ENCODE measurements around the gene TBC1D8. TPM values are rescaled to one million over a fixed set of nuclear protein-coding genes. Genes with fewer than 3 reads are reported as not detected.

Gene TBC1D8
- total and polyA plus RNA-seq, 9 of the 15 experiments (the other 6 are each of a cell fraction or from before 2014, with no cell fraction given), result 0.36 to 1.3 (median 0.82) TPM

GRCh38 chr2:101038455-101039255, 112.5 kb downstream of the TBC1D8 start (continued):
- TF ChIP-seq FOXO4 (CRISPR knock-in tag; IDR thresholded peaks at IDR 0.05), result no peak
- TF ChIP-seq ZFP30 (CRISPR knock-in tag; IDR thresholded peaks at IDR 0.05; ENCODE audit: borderline replicate concordance), result no peak
- no peak for TF ChIP-seq NR2C2 (CRISPR knock-in tag; IDR thresholded peaks at IDR 0.05)
- TF ChIP-seq NR2C2 (tag; IDR thresholded peaks at IDR 0.05), result peak; percentile 45; the same call in 1 of the 2 replicates
- TF ChIP-seq ZNF76 (CRISPR knock-in tag; IDR thresholded peaks at IDR 0.05; ENCODE audit: borderline replicate concordance), result no peak
- no peak for TF ChIP-seq STAT6 (CRISPR knock-in tag; IDR thresholded peaks at IDR 0.05)
- no peak for TF ChIP-seq ELF2 (CRISPR knock-in tag; IDR thresholded peaks at IDR 0.05)
- TF ChIP-seq SMARCE1 (IDR thresholded peaks at IDR 0.05), result no peak
- no peak for TF ChIP-seq POLR3A (IDR thresholded peaks at IDR 0.05; ENCODE audit: borderline replicate concordance, extremely low read depth, insufficient read depth, insufficient read length)
- no peak for TF ChIP-seq TBL1XR1 (IDR thresholded peaks at IDR 0.05; ENCODE audit: low read length in 2 of 2)
- no peak for TF ChIP-seq C11orf30 (IDR thresholded peaks at IDR 0.05; ENCODE audit: low read depth)
- TF ChIP-seq MITF (IDR thresholded peaks at IDR 0.05), result no peak
- TF ChIP-seq HDGF (IDR thresholded peaks at IDR 0.05), result no peak
- TF ChIP-seq TAF9B (IDR thresholded peaks at IDR 0.05; ENCODE audit: partially characterized antibody), result no peak
- TF ChIP-seq MBD1 (CRISPR knock-in tag; IDR thresholded peaks at IDR 0.05), result peak; percentile 84
- TF ChIP-seq, protein P1, sequence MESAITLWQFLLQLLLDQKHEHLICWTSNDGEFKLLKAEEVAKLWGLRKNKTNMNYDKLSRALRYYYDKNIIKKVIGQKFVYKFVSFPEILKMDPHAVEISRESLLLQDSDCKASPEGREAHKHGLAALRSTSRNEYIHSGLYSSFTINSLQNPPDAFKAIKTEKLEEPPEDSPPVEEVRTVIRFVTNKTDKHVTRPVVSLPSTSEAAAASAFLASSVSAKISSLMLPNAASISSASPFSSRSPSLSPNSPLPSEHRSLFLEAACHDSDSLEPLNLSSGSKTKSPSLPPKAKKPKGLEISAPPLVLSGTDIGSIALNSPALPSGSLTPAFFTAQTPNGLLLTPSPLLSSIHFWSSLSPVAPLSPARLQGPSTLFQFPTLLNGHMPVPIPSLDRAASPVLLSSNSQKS (CRISPR knock-in tag; IDR thresholded peaks at IDR 0.05), result no peak
- no peak for TF ChIP-seq DNMT1 (IDR thresholded peaks at IDR 0.05)
- TF ChIP-seq, protein P2, sequence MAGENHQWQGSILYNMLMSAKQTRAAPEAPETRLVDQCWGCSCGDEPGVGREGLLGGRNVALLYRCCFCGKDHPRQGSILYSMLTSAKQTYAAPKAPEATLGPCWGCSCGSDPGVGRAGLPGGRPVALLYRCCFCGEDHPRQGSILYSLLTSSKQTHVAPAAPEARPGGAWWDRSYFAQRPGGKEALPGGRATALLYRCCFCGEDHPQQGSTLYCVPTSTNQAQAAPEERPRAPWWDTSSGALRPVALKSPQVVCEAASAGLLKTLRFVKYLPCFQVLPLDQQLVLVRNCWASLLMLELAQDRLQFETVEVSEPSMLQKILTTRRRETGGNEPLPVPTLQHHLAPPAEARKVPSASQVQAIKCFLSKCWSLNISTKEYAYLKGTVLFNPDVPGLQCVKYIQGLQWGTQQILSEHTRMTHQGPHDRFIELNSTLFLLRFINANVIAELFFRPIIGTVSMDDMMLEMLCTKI (IDR thresholded peaks at IDR 0.05; ENCODE audit: partially characterized antibody), result no peak

Data from K562 (cell line).